GM23338 (cell line): Measurements from ENCODE around the gene CALCOCO1. TPM values are rescaled to one million over a fixed set of nuclear protein-coding genes. Genes with fewer than 3 reads are reported as not detected.
"Not testable (repeated sequence)": the region's sequence is repeated elsewhere in the genome, so short reads cannot be mapped to it uniquely, and the experiment has no call there.

Source experiments
- ATAC-seq: fragments of 200-7000 bp; cut with Tn5 transposase; 3 replicates; pipeline ENCODE4 v1.9.1; 2020
- DNase-seq: peaks from one replicate; pipeline ENCODE4 v3.0.0-alpha.2; 2015; ENCODE audit warnings: low spot score
- H2AFZ ChIP-seq: fragments of 200-600 bp; sonication (generic); 2 replicates; pipeline ENCODE4 v1.8.0; 2016; ENCODE audit warnings: antibody characterized with exemption, mild to moderate bottlenecking, moderate library complexity
- H3F3A ChIP-seq: fragments of 200-600 bp; sonication (generic); replicated peaks from 2 replicates; pipeline ENCODE4 v1.8.0; 2017; ENCODE audit warnings: antibody characterized with exemption, mixed run types, low read depth
- H3K27ac ChIP-seq: fragments of 200-600 bp; sonication (generic); 2 replicates; pipeline ENCODE4 v1.6.1; 2016; ENCODE audit warnings: low read depth
- H3K27me3 ChIP-seq: fragments of 200-600 bp; sonication (generic); 2 replicates; pipeline ENCODE4 v1.8.0; 2016; ENCODE audit warnings: mild to moderate bottlenecking, mixed run types, moderate library complexity; ENCODE audit not compliant: insufficient read depth
- H3K36me3 ChIP-seq: fragments of 200-600 bp; sonication (generic); 2 replicates; pipeline ENCODE4 v1.8.0; 2016; ENCODE audit warnings: mild to moderate bottlenecking; ENCODE audit not compliant: insufficient read depth
- H3K4me1 ChIP-seq: fragments of 200-600 bp; sonication (generic); 2 replicates; pipeline ENCODE4 v1.8.0; 2016; ENCODE audit warnings: mild to moderate bottlenecking, moderate library complexity; ENCODE audit not compliant: insufficient read depth
- H3K4me2 ChIP-seq: fragments of 200-600 bp; sonication (generic); 2 replicates; pipeline ENCODE4 v1.7.1; 2017; ENCODE audit warnings: mixed run types
- H3K4me3 ChIP-seq: fragments of 200-600 bp; sonication (generic); 2 replicates; pipeline ENCODE4 v1.6.1; 2016; ENCODE audit warnings: mixed run types
- H3K79me2 ChIP-seq: fragments of 200-600 bp; sonication (generic); replicated peaks from 2 replicates; pipeline ENCODE4 v1.8.0; 2017; ENCODE audit warnings: mild to moderate bottlenecking; ENCODE audit not compliant: insufficient read depth
- H3K9me2 ChIP-seq: fragments of 200-600 bp; sonication (generic); 2 replicates; pipeline ENCODE4 v1.8.0; 2017; ENCODE audit not compliant: insufficient read depth
- H4K20me1 ChIP-seq: fragments of 200-600 bp; sonication (generic); replicated peaks from 2 replicates; pipeline ENCODE4 v1.8.0; 2017; ENCODE audit warnings: mild to moderate bottlenecking; ENCODE audit not compliant: insufficient read depth
- H3K27ac Mint-ChIP-seq: 2 replicates; pipeline ENCODE4 v1.8.0; 2020; ENCODE audit warnings: inconsistent platforms, mild to moderate bottlenecking, moderate library complexity, mixed read lengths
- H3K27me3 Mint-ChIP-seq: 3 replicates; pipeline ENCODE4 v1.8.0; 2022; ENCODE audit warnings: low read depth, mild to moderate bottlenecking, moderate library complexity, mixed read lengths, inconsistent platforms; ENCODE audit not compliant: insufficient read depth, poor library complexity
- H3K36me3 Mint-ChIP-seq: 3 replicates; pipeline ENCODE4 v1.8.0; 2021; ENCODE audit warnings: low read depth, mild to moderate bottlenecking, inconsistent platforms, moderate library complexity, mixed read lengths
- H3K4me1 Mint-ChIP-seq: 3 replicates; pipeline ENCODE4 v1.8.0; 2020; ENCODE audit warnings: mild to moderate bottlenecking, inconsistent platforms, mixed read lengths
- H3K4me3 Mint-ChIP-seq: 3 replicates; pipeline ENCODE4 v1.8.0; 2021; ENCODE audit warnings: moderate library complexity, mild to moderate bottlenecking, inconsistent platforms, mixed read lengths
- H3K9me3 Mint-ChIP-seq: 3 replicates; pipeline ENCODE4 v1.8.0; 2020; ENCODE audit warnings: moderate library complexity, mild to moderate bottlenecking, inconsistent platforms, mixed read lengths
- EZH2 ChIP-seq: fragments of 200-600 bp; sonication (generic); IDR thresholded peaks from one replicate; pipeline ENCODE4 v1.8.0; 2017; ENCODE audit warnings: antibody characterized with exemption, mild to moderate bottlenecking, low read depth; ENCODE audit not compliant: unreplicated experiment
- ZNF114 ChIP-seq: fragments of 250-450 bp; sonication (Bioruptor Pico); IDR thresholded peaks from 2 replicates; pipeline ENCODE4 v1.5.0; 2020; ENCODE audit warnings: mild to moderate bottlenecking, moderate library complexity
- polyA plus RNA-seq: library from polyadenylated mRNA; unstranded; fragments of >200 nt; fragmentation: Nextera tagmentation; extraction: Ambion mirVana; gene quantifications from 2 replicates; pipeline ENCODE4 v1.2.1, GENCODE V29; 2016
- total RNA-seq: library from RNA; depleted of rRNA; stranded (reverse); fragments of >200 nt; shearing (Covaris generic); gene quantifications from 2 replicates; pipeline ENCODE4 v1.2.3, GENCODE V29; 2014
- TF ChIP-seq, protein P1 (sequence below): fragments of 250-450 bp; sonication (Bioruptor Pico); IDR thresholded peaks from 2 replicates; pipeline ENCODE4 v1.5.0; 2020; ENCODE audit warnings: mild to moderate bottlenecking, moderate library complexity
- TF ChIP-seq, protein P2 (sequence below), 2 experiments: fragments of 200-600 bp in 1 of 2; sonication (generic) in 1 of 2; conservative IDR thresholded peaks; 2 replicates each; pipeline versions ENCODE4 v1.5.1 to v1.6.1; 2016 to 2017; ENCODE audit warnings: antibody characterized with exemption in 2 of 2, low read depth in 2 of 2, mild to moderate bottlenecking in 2 of 2, moderate library complexity in 1 of 2

CALCOCO1 gene
- total and polyA plus RNA-seq, 2 experiments from 2014 or later, result 6.5 to 20.4 TPM

DNA sequence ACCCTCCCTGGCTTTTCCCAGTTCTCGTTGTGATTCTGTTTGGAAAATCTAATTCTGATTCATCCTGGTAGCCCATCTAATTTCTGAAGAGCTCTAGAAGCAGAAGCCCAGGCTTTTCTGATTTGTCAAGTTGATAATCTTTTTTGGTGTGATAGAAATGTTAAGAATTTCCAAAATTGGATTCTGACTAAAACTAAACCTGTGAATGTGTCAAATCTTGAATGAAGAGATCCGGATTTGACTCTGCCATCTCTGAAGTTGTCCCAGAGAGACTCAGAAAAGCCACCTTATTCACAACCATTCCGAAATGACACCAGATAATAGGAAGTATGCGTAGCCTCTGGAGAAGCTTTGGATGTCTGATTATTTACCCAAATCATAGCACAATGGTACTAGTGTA is 37.4 kb upstream of the CALCOCO1 start (continued):
- TF ChIP-seq, protein P1, sequence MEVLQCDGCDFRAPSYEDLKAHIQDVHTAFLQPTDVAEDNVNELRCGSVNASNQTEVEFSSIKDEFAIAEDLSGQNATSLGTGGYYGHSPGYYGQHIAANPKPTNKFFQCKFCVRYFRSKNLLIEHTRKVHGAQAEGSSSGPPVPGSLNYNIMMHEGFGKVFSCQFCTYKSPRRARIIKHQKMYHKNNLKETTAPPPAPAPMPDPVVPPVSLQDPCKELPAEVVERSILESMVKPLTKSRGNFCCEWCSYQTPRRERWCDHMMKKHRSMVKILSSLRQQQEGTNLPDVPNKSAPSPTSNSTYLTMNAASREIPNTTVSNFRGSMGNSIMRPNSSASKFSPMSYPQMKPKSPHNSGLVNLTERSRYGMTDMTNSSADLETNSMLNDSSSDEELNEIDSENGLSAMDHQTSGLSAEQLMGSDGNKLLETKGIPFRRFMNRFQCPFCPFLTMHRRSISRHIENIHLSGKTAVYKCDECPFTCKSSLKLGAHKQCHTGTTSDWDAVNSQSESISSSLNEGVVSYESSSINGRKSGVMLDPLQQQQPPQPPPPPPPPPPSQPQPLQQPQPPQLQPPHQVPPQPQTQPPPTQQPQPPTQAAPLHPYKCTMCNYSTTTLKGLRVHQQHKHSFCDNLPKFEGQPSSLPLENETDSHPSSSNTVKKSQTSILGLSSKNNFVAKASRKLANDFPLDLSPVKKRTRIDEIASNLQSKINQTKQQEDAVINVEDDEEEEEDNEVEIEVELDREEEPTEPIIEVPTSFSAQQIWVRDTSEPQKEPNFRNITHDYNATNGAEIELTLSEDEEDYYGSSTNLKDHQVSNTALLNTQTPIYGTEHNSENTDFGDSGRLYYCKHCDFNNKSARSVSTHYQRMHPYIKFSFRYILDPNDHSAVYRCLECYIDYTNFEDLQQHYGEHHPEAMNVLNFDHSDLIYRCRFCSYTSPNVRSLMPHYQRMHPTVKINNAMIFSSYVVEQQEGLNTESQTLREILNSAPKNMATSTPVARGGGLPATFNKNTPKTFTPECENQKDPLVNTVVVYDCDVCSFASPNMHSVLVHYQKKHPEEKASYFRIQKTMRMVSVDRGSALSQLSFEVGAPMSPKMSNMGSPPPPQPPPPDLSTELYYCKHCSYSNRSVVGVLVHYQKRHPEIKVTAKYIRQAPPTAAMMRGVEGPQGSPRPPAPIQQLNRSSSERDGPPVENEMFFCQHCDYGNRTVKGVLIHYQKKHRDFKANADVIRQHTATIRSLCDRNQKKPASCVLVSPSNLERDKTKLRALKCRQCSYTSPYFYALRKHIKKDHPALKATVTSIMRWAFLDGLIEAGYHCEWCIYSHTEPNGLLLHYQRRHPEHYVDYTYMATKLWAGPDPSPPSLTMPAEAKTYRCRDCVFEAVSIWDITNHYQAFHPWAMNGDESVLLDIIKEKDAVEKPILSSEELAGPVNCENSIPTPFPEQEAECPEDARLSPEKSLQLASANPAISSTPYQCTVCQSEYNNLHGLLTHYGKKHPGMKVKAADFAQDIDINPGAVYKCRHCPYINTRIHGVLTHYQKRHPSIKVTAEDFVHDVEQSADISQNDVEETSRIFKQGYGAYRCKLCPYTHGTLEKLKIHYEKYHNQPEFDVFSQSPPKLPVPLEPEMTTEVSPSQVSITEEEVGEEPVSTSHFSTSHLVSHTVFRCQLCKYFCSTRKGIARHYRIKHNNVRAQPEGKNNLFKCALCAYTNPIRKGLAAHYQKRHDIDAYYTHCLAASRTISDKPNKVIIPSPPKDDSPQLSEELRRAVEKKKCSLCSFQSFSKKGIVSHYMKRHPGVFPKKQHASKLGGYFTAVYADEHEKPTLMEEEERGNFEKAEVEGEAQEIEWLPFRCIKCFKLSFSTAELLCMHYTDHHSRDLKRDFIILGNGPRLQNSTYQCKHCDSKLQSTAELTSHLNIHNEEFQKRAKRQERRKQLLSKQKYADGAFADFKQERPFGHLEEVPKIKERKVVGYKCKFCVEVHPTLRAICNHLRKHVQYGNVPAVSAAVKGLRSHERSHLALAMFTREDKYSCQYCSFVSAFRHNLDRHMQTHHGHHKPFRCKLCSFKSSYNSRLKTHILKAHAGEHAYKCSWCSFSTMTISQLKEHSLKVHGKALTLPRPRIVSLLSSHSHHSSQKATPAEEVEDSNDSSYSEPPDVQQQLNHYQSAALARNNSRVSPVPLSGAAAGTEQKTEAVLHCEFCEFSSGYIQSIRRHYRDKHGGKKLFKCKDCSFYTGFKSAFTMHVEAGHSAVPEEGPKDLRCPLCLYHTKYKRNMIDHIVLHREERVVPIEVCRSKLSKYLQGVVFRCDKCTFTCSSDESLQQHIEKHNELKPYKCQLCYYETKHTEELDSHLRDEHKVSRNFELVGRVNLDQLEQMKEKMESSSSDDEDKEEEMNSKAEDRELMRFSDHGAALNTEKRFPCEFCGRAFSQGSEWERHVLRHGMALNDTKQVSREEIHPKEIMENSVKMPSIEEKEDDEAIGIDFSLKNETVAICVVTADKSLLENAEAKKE, result no peak

DNA sequence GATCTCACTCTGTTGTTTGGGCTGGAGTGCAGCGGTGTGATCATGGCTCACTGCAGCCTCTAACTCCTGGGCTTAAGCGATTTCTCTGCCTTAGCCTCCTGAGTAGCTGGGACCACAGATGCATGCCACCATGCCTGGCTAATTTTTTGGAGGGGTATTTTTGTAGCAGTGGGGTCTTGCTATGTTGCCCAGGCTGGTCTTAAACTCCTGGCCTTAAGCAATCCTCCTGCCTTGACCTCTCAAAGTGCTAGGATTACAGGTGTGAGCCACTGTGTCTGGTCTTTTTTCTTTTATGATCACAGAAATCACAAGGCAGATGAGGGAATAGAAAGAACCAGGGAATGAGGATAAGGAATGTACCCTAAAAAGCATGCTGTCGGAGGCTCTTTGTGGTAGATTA is 35.5 kb upstream of the CALCOCO1 start:
- H3K4me1 Mint-ChIP-seq, result peaks cover 14% of the 10 kb centered on the region
- H3K27me3 Mint-ChIP-seq, result peaks cover 23% of the 10 kb centered on the region
- not testable (repeated sequence) for H3K4me3 ChIP-seq, H3K27ac Mint-ChIP-seq, ATAC-seq, H3K9me2 ChIP-seq, H3K27ac ChIP-seq, DNase-seq, H4K20me1 ChIP-seq, H3K9me3 Mint-ChIP-seq, H3K79me2 ChIP-seq, H3K36me3 ChIP-seq, H3K4me2 ChIP-seq, H3K36me3 Mint-ChIP-seq, H3F3A ChIP-seq, H2AFZ ChIP-seq, H3K4me3 Mint-ChIP-seq, H3K4me1 ChIP-seq
- peaks cover 91% of the 10 kb centered on the region for H3K27me3 ChIP-seq

DNA sequence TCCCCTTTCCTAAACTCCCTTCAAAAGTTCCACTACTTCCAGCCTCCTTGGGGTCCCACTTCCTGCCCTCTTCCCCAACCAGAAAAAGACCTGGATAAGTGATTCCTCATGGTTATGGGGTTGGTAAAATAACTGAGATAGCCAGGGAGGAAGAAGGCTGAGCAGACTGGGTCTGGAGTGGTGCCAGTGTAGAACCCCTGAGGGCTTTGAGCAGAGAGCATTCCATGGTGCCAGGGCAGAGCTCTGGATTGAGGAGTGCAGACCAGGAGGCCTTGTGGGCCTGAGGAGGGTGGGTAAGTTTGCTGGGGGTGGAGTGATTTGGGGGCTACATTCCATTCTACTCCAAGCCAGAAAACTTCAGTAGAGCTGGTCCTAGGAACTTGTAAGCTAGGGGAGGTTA is 34.1 kb upstream of the CALCOCO1 start:
- Histone ChIP-seq H3K79me2 (no peaks in the 10 kb centered on the region), H3K4me1 (peaks cover 15% of the 10 kb centered on the region), H3K4me2 (no peak overlapping the region), H3K9me2 (no peaks in the 10 kb centered on the region), H3K27ac (no peak overlapping the region), H3K27me3 (peaks cover 86% of the 10 kb centered on the region), H3K4me3 (no peak overlapping the region), H3F3A (0 out of 2 replicates have a peak, but pooled peaks cover 2% of the 10 kb centered on the region), H3K36me3 (no peaks in the 10 kb centered on the region), H4K20me1 (no peaks in the 10 kb centered on the region), H2AFZ (no peak overlapping the region)
- H3K27ac Mint-ChIP-seq, result no peak overlapping the region
- H3K36me3 Mint-ChIP-seq, result no peaks in the 10 kb centered on the region
- H3K4me1 Mint-ChIP-seq, result peaks cover 21% of the 10 kb centered on the region
- peaks cover 21% of the 10 kb centered on the region for H3K27me3 Mint-ChIP-seq
- no peaks in the 10 kb centered on the region; the same call in 2 of the 3 replicates for H3K9me3 Mint-ChIP-seq
- ATAC-seq (no peak), DNase-seq (no peak)
- no peak overlapping the region for H3K4me3 Mint-ChIP-seq
- no peak for TF ChIP-seq ZNF114 (CRISPR knock-in tag)
- no peak for TF ChIP-seq EZH2
- TF ChIP-seq, protein P2, sequence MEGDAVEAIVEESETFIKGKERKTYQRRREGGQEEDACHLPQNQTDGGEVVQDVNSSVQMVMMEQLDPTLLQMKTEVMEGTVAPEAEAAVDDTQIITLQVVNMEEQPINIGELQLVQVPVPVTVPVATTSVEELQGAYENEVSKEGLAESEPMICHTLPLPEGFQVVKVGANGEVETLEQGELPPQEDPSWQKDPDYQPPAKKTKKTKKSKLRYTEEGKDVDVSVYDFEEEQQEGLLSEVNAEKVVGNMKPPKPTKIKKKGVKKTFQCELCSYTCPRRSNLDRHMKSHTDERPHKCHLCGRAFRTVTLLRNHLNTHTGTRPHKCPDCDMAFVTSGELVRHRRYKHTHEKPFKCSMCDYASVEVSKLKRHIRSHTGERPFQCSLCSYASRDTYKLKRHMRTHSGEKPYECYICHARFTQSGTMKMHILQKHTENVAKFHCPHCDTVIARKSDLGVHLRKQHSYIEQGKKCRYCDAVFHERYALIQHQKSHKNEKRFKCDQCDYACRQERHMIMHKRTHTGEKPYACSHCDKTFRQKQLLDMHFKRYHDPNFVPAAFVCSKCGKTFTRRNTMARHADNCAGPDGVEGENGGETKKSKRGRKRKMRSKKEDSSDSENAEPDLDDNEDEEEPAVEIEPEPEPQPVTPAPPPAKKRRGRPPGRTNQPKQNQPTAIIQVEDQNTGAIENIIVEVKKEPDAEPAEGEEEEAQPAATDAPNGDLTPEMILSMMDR (conservative IDR thresholded peaks at IDR 0.05; ENCODE audit: low read depth in 2 of 2), result no peak
